Natural killer cell treated with Interleukin-12 subunit alpha and Interleukin-12 subunit beta and Interleukin-15 and Interleukin-18, amount 100 ng/mL, for 72 hours (primary cell): Measurements from ENCODE around the gene DCTN1. TPM values are rescaled to one million over a fixed set of nuclear protein-coding genes. Genes with fewer than 3 reads are reported as not detected.

ENCODE experiments used
- ATAC-seq, 2 donors: fragments of 150-1000 bp; cut with Tn5 transposase in 1 of 2; sonication (Bioruptor Pico), chemical (Tn5 transposase) in 1 of 2; 2 replicates each; pipeline ENCODE4 v1.10.0; 2021
- DNase-seq: peaks from one replicate; pipeline ENCODE4 v3.0.0; 2022; ENCODE audit warnings: low spot score
- H3K27ac Mint-ChIP-seq, 2 donors: 1 replicate in 1 of 2; 2 replicates in 1 of 2; pipeline ENCODE4 v1.8.0; 2022; ENCODE audit warnings: mixed read lengths in 2 of 2, mild to moderate bottlenecking in 1 of 2, moderate library complexity in 1 of 2
- H3K27me3 Mint-ChIP-seq, 2 donors: 1 replicate in 1 of 2; 2 replicates in 1 of 2; pipeline ENCODE4 v1.8.0; 2022; ENCODE audit warnings: mixed read lengths in 2 of 2
- H3K36me3 Mint-ChIP-seq: one replicate; pipeline ENCODE4 v1.8.0; 2022; ENCODE audit warnings: mixed read lengths
- H3K4me1 Mint-ChIP-seq, 2 donors: 1 replicate in 1 of 2; 2 replicates in 1 of 2; pipeline ENCODE4 v1.8.0; 2022; ENCODE audit warnings: low read depth in 2 of 2, mixed read lengths in 2 of 2, mild to moderate bottlenecking in 1 of 2
- H3K4me3 Mint-ChIP-seq: one replicate; pipeline ENCODE4 v1.8.0; 2022; ENCODE audit warnings: mixed read lengths
- H3K9me3 Mint-ChIP-seq: 2 replicates; pipeline ENCODE4 v1.8.0; 2022; ENCODE audit warnings: mixed read lengths
- total RNA-seq, 2 donors: library from RNA; stranded (reverse); gene quantifications; one replicate each; pipeline ENCODE4 v1.2.3, GENCODE V29; 2022

DCTN1 gene
- total RNA-seq, 2 donors from 2014 or later, result 97.8 to 106 TPM

GRCh38 chr2:74313497-74313896 is 66.6 kb downstream of the DCTN1 start:
- peaks cover 10% of the 10 kb centered on the region for H3K36me3 Mint-ChIP-seq
- DNase-seq (no peak), ATAC-seq (no peak)
- no peaks in the 10 kb centered on the region for H3K9me3 Mint-ChIP-seq
- H3K4me1 Mint-ChIP-seq, result no peaks in the 10 kb centered on the region
- peaks cover 0 to 3% of the 10 kb centered on the region in 2 donors for H3K27me3 Mint-ChIP-seq
- H3K27ac Mint-ChIP-seq, result no peak overlapping the region
- H3K4me3 Mint-ChIP-seq, result no peak overlapping the region

- no peaks in the 10 kb centered on the region for H3K4me1 Mint-ChIP-seq
- DNase-seq (no peak), ATAC-seq (no peak)
- H3K27me3 Mint-ChIP-seq, result peaks cover 0 to 4% of the 10 kb centered on the region in 2 donors
- H3K4me3 Mint-ChIP-seq, result no peak overlapping the region
- peaks cover 10% of the 10 kb centered on the region for H3K36me3 Mint-ChIP-seq
- no peak overlapping the region for H3K27ac Mint-ChIP-seq
- no peaks in the 10 kb centered on the region for H3K9me3 Mint-ChIP-seq
Observed at GRCh38 chr2:74312913-74313312, 67.2 kb downstream of the DCTN1 start.

Other genes with a start within 250 kb of the DCTN1 start
- gene BOLA3, start 232.4 kb downstream of the DCTN1 start, total RNA-seq, result 10 to 100 TPM; 68.0 to 72.5 TPM
- 100 to 1,000 TPM; 167 to 228 TPM for gene MOB1A, start 201.4 kb downstream of the DCTN1 start, total RNA-seq
- gene MTHFD2, start 181.7 kb downstream of the DCTN1 start, total RNA-seq, result 100 to 1,000 TPM; 384 to 480 TPM
- gene SLC4A5, start 36.9 kb downstream of the DCTN1 start, total RNA-seq, result 1 to 10 TPM; 1.2 to 3.2 TPM
- 1 to 10 TPM; 1.7 to 2.2 TPM for gene C2orf81, start 41.3 kb upstream of the DCTN1 start, total RNA-seq
- 10 to 100 TPM; 41.8 to 44.9 TPM for gene WDR54, start 41.4 kb upstream of the DCTN1 start, total RNA-seq
- gene RTKN, start 61.6 kb upstream of the DCTN1 start, total RNA-seq, result 10 to 100 TPM in 1 of 2 donors, 1 to 10 TPM in 1; 4.6 to 11.6 TPM
- 10 to 100 TPM; 42.3 to 45.6 TPM for gene INO80B, start 74.8 kb upstream of the DCTN1 start, total RNA-seq
- gene WBP1, start 78.1 kb upstream of the DCTN1 start, total RNA-seq, result 10 to 100 TPM; 28.6 to 48.0 TPM
- 100 to 1,000 TPM in 1 of 2 donors, 10 to 100 TPM in 1; 97.9 to 111 TPM for gene MOGS, start 85.1 kb upstream of the DCTN1 start, total RNA-seq
- gene MRPL53, start 92.4 kb upstream of the DCTN1 start, total RNA-seq, result 100 to 1,000 TPM in 1 of 2 donors, 10 to 100 TPM in 1; 94.5 to 111 TPM
- 10 to 100 TPM; 31.8 to 46.5 TPM for gene CCDC142, start 102.7 kb upstream of the DCTN1 start, total RNA-seq
- gene TTC31, start 102.8 kb upstream of the DCTN1 start, total RNA-seq, result 10 to 100 TPM; 42.8 to 49.0 TPM
- gene LBX2, start 119.3 kb upstream of the DCTN1 start, total RNA-seq, result 1 to 10 TPM; 1.3 to 1.5 TPM
- 10 to 100 TPM; 31.3 to 41.3 TPM for gene PCGF1, start 127.4 kb upstream of the DCTN1 start, total RNA-seq
- gene TLX2, start 134.1 kb upstream of the DCTN1 start, total RNA-seq, result under 1 TPM; 0.12 to 0.95 TPM
- gene DQX1, start 145.9 kb upstream of the DCTN1 start, total RNA-seq, result 1 to 10 TPM in 1 of 2 donors, under 1 TPM in 1; 0.55 to 1.0 TPM
- 100 to 1,000 TPM; 190 to 233 TPM for gene AUP1, start 149.4 kb upstream of the DCTN1 start, total RNA-seq
- 100 to 1,000 TPM in 1 of 2 donors, 10 to 100 TPM in 1; 93.1 to 100 TPM for gene HTRA2, start 149.6 kb upstream of the DCTN1 start, total RNA-seq
- 1 to 10 TPM; 1.2 to 2.7 TPM for gene LOXL3, start 173.6 kb upstream of the DCTN1 start, total RNA-seq
- 10 to 100 TPM; 27.4 to 34.4 TPM for gene DOK1, start 174.4 kb upstream of the DCTN1 start, total RNA-seq